ENCODE data around the gene SLC25A53.
"Not testable (repeated sequence)": the region's sequence is repeated elsewhere in the genome, so short reads cannot be mapped to it uniquely, and the experiment has no call there.

SLC25A53 gene

DNA sequence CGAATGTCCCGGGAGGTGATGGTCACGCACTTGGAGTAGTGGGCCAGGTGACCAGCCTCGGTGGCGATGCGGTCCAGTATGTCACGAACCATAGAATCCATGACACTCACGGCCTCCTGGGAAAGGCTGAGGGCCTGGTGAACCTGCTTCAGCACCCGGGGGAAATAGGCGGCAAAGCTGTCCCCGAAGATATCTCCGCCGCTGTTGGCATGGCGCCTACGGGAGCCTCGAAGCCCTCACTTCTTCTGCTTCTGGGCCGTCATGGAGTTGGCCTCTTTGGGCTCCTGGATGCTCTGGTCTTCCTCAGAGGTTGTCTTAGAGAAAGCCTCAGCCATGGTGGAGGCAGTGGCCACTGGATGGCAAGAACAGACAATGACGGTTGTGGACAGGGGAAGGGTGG lies 94.2 kb downstream of the SLC25A53 start:
- not testable (repeated sequence) for H3K27ac Mint-ChIP-seq; H3K4me1 Mint-ChIP-seq (ENCODE audit: low read depth); H3K9me3 Mint-ChIP-seq; H3K36me3 Mint-ChIP-seq (ENCODE audit: low read depth); H3K27me3 Mint-ChIP-seq (ENCODE audit: low read depth); H3K4me3 Mint-ChIP-seq

DNA sequence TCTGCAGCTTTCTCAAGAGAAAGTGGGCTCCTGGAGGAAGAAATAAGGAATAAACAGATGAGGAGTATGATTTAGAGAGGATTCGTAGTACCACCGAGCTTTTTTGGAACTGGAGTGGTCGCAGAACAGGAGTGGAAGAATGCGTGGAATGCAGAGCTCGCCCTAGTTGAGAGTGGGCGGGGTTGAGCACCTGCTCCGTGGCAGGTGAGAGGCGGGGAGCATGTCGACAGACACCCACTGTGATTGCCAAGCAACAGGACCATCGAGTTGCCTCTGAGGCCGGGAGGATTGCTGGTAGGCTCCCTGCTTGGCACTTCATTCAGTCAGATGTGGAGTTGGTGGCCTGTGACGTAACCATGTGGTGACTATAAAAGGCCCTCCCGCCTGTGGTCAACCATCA lies 101.9 kb downstream of the SLC25A53 start:
- not testable (repeated sequence) for H3K4me1 Mint-ChIP-seq (ENCODE audit: low read depth); H3K9me3 Mint-ChIP-seq; H3K36me3 Mint-ChIP-seq (ENCODE audit: low read depth); H3K4me3 Mint-ChIP-seq; H3K27ac Mint-ChIP-seq; H3K27me3 Mint-ChIP-seq (ENCODE audit: low read depth)
